Transverse colon (tissue), 4 donors: ENCODE data around the gene SWT1. TPM values are rescaled to one million over a fixed set of nuclear protein-coding genes. Genes with fewer than 3 reads are reported as not detected.
A peak's percentile ranks its signal among the peaks of the same experiment; 100 is the strongest.
"Not testable (repeated sequence)": the region's sequence is repeated elsewhere in the genome, so short reads cannot be mapped to it uniquely, and the experiment has no call there.

ENCODE experiments used
- DNase-seq: peaks from one replicate; pipeline ENCODE4 v3.0.0-alpha.2; 2019
- H3K27ac ChIP-seq, 4 donors: fragments of 200-600 bp; sonication (generic); 2 replicates each; pipeline ENCODE4 v1.5.1; 2016 to 2018; ENCODE audit warnings: inconsistent platforms in 4 of 4
- H3K27me3 ChIP-seq: fragments of 200-600 bp; sonication (generic); 2 replicates; pipeline ENCODE4 v1.5.1; 2017; ENCODE audit warnings: inconsistent platforms
- H3K36me3 ChIP-seq, 4 donors: fragments of 200-600 bp; sonication (generic); 2 replicates each; pipeline ENCODE4 v1.5.1; 2017 to 2019; ENCODE audit warnings: inconsistent platforms in 4 of 4
- H3K4me1 ChIP-seq, 4 donors: fragments of 200-600 bp; sonication (generic); 2 replicates each; pipeline ENCODE4 v1.5.1; 2017 to 2020; ENCODE audit warnings: inconsistent platforms in 4 of 4
- H3K4me3 ChIP-seq, 4 donors: fragments of 200-600 bp; sonication (generic); 1 replicate in 1 of 4; 2 replicates in 3 of 4; pipeline versions ENCODE4 v1.5.1 to v1.6.1; 2017 to 2019; ENCODE audit warnings: inconsistent platforms in 4 of 4
- H3K9me3 ChIP-seq, 2 donors: fragments of 200-600 bp; sonication (generic); 2 replicates each; pipeline ENCODE4 v1.5.1; 2017 to 2019; ENCODE audit warnings: inconsistent platforms in 2 of 2
- EP300 ChIP-seq: sonication (generic); formaldehyde crosslinking; IDR thresholded peaks from one replicate; pipeline ENCODE4 v1.6.1; 2017; ENCODE audit warnings: antibody characterized with exemption, low read depth
- POLR2A ChIP-seq: fragments of 450-650 bp; IDR thresholded peaks from one replicate; pipeline ENCODE4 v1.6.1; 2016; ENCODE audit warnings: antibody characterized with exemption, mild to moderate bottlenecking, moderate library complexity
- POLR2AphosphoS5 ChIP-seq, 3 donors: sonication (generic); formaldehyde crosslinking; IDR thresholded peaks; one replicate each; pipeline ENCODE4 v1.6.1; 2016; ENCODE audit warnings: antibody characterized with exemption in 3 of 3
- WGBS, 2 donors: methylation state at CpG; one replicate each; pipeline ENCODE4 v1.1.5; 2018; ENCODE audit warnings: low coverage in 1 of 2; 5-methylcytosine and 5-hydroxymethylcytosine counted together
- in situ Hi-C, 4 donors: fragments of 200-750 bp; cut with MboI; loops; one replicate each; pipeline versions ENCODE4 v1.15.0 to v1.15.1; 2017; ENCODE audit warnings: low sequenced_read_pairs in 3 of 4, low pct_ligation_motif_present in 1 of 4, low pct_unique_long_range_greater_than_20kb in 1 of 4
- intact Hi-C: fragments of 100-400 bp; cut with DNase I; formaldehyde crosslinking; loops from one replicate; pipeline ENCODE4 v1.15.1; 2023; ENCODE audit warnings: low total_unique reads
- total RNA-seq, 4 donors: library from RNA; depleted of rRNA; stranded (reverse); fragments of >200 nt; gene quantifications; one replicate each; pipeline ENCODE4 v1.1.0, GENCODE V29; 2016
- TF ChIP-seq, protein P1 (sequence below), 5 experiments: fragments of 200-600 bp in 3 of 5; fragments of 450-650 bp in 2 of 5; sonication (generic) in 3 of 5; IDR thresholded peaks; 1 replicate in 2 of 5; 2 replicates in 3 of 5; pipeline ENCODE4 v1.5.1; 2016 to 2017; ENCODE audit warnings: antibody characterized with exemption in 5 of 5, inconsistent platforms in 3 of 5, mild to moderate bottlenecking in 2 of 5, moderate library complexity in 1 of 5

Gene SWT1
- total RNA-seq, 4 donors from 2014 or later, result 2.8 to 12.3 (median 10.1) TPM

GRCh38 chr1:185170291-185170848 is 13.4 kb downstream of the SWT1 start:
- Histone ChIP-seq H3K27me3 (no peaks in the 10 kb centered on the region), H3K4me3 (no peak overlapping the region), H3K36me3 (peaks cover 0 to 11% (median 2%) of the 10 kb centered on the region in 4 donors), H3K9me3 (no peaks in the 10 kb centered on the region), H3K27ac (no peak overlapping the region), H3K4me1 (no peaks in the 10 kb centered on the region)
- 25 to 30% methylated on average over 2 to 5 of the region's 5 CpGs for WGBS, 2 donors
- TF ChIP-seq, protein P1, sequence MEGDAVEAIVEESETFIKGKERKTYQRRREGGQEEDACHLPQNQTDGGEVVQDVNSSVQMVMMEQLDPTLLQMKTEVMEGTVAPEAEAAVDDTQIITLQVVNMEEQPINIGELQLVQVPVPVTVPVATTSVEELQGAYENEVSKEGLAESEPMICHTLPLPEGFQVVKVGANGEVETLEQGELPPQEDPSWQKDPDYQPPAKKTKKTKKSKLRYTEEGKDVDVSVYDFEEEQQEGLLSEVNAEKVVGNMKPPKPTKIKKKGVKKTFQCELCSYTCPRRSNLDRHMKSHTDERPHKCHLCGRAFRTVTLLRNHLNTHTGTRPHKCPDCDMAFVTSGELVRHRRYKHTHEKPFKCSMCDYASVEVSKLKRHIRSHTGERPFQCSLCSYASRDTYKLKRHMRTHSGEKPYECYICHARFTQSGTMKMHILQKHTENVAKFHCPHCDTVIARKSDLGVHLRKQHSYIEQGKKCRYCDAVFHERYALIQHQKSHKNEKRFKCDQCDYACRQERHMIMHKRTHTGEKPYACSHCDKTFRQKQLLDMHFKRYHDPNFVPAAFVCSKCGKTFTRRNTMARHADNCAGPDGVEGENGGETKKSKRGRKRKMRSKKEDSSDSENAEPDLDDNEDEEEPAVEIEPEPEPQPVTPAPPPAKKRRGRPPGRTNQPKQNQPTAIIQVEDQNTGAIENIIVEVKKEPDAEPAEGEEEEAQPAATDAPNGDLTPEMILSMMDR (IDR thresholded peaks at IDR 0.05), result peak; percentile 44 to 53 (median 51)
- no peak for TF ChIP-seq POLR2AphosphoS5 (IDR thresholded peaks at IDR 0.05)
- in situ Hi-C loops, result loop anchor here (25.0 kb wide), 2 partner anchors 358 to 383 kb away; no protein-coding TSS in a partner anchor
- intact Hi-C loops, result loop anchor here (10.0 kb wide), 1 partner anchor 366 kb away; no protein-coding TSS in a partner anchor
- DNase-seq, result no peak

DNA sequence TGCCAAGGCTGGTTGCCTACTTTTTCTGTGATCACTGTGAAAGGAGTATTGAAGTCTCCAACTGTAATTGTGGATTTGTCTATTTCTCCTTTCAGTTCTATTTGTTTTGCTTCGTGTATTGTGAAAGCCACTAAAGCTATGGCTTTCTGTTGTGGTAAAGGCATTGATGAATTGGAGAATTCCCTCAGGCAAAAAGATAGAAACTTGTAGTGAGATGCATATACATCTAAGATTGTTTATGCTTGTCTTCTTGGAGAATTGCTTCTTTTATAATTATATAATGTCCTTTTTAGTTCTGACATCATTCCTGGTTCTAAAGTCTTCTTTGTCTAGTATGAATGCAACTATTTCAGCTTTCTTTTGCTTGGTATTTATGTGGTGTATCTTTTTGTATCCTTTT is 36.8 kb downstream of the SWT1 start:
- H3K9me3 ChIP-seq, result peaks cover 0 to 3% of the 10 kb centered on the region in 2 donors
- H3K27me3 ChIP-seq, result no peaks in the 10 kb centered on the region
- no peak overlapping the region for H3K4me3 ChIP-seq
- no peak for DNase-seq
- in situ Hi-C loops, result no loop called here
- WGBS, 2 donors, result 79 to 100% methylated on average over 1 of the region's 1 CpG
- H3K27ac ChIP-seq, result no peak overlapping the region
- peaks cover 0 to 7% (median 0%) of the 10 kb centered on the region in 4 donors for H3K36me3 ChIP-seq
- no peaks in the 10 kb centered on the region for H3K4me1 ChIP-seq
- intact Hi-C loops, result no loop called here
- TF ChIP-seq, protein P1 (IDR thresholded peaks at IDR 0.05), result no peak
- TF ChIP-seq POLR2AphosphoS5 (IDR thresholded peaks at IDR 0.05) (no peak), POLR2A (no peak), EP300 (no peak)

DNA sequence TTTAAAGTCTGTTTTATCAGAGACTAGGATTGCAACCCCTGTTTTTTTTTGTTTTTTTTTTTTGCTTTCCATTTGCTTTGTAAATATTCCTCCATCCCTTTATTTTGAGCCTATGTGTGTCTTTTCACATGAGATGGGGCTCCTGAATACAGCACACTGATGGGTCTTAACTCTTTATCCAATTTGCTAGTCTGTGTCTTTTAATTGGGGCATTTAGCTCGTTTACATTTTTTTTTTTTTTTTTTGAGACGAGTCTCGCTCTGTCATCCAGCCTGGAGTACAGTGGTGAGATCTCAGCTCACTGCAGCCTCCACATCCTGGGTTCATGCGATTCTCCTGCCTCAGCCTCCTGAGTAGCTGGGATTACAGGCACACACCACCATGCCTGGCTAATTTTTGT is 41.7 kb downstream of the SWT1 start:
- intact Hi-C loops, in situ Hi-C loops, H3K4me3 ChIP-seq, H3K27me3 ChIP-seq, H3K9me3 ChIP-seq, H3K4me1 ChIP-seq, DNase-seq, H3K27ac ChIP-seq, H3K36me3 ChIP-seq: not testable (repeated sequence)
- WGBS, 2 donors, result 96 to 97% methylated on average over 4 of the region's 4 CpGs

DNA sequence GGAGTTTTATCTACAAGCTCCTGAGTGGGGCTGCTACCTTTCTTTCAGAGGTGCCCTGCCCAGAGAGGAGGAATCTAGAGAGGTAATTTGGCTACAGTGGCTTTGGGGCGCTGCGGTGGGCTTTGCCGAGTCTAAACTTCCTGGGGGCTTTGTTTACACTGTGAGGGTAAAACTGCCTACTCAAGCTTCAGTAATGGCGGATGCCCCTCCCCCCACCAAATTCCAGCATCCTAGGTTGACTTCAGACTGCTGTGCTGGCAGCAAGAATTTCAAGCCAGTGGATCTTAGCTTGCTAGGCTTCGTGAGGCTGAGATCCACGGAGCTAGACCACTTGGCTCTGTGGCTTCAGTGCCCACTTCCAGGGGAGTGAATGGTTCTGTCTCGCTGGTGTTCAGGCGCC is 43.9 kb downstream of the SWT1 start:
- intact Hi-C loops, result no loop called here
- in situ Hi-C loops, result no loop called here
- Histone ChIP-seq H3K4me1 (no peaks in the 10 kb centered on the region), H3K27me3 (no peaks in the 10 kb centered on the region), H3K36me3 (no peaks in the 10 kb centered on the region), H3K27ac (no peak overlapping the region), H3K4me3 (no peak overlapping the region), H3K9me3 (peaks cover 0 to 3% of the 10 kb centered on the region in 2 donors)
- TF ChIP-seq EP300 (no peak), POLR2AphosphoS5 (IDR thresholded peaks at IDR 0.05) (no peak), POLR2A (no peak)
- TF ChIP-seq, protein P1 (IDR thresholded peaks at IDR 0.05), result no peak
- DNase-seq, result no peak
- WGBS, 2 donors, result 94% methylated on average over 8 of the region's 8 CpGs; no CpG with 5 or more reads in 1 of the 2 donors

DNA sequence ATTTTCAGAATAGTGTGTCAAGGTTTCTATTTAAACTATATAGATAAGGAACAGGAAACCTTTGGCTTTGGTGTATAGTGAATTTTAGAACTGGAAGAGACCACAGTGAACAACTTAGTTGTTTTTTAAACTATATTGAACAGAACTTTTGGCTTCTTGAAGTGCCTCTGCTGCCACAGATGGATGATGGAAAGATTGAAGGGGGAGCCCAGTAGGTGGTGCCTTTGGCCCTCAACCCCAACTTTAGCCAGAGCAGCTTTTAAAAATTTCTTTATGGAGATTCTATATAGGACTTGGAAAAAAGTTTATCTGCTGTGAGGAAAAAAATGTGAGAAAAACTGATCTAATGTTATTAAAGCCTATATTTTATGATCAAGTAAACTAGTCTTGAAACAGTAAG is 50.2 kb downstream of the SWT1 start:
- intact Hi-C loops (no loop called here), in situ Hi-C loops (no loop called here)
- TF ChIP-seq POLR2AphosphoS5 (IDR thresholded peaks at IDR 0.05) (no peak), EP300 (no peak), POLR2A (no peak)
- TF ChIP-seq, protein P1 (IDR thresholded peaks at IDR 0.05), result no peak
- no peaks in the 10 kb centered on the region for H3K9me3 ChIP-seq
- H3K27me3 ChIP-seq, result no peaks in the 10 kb centered on the region
- peaks cover 0 to 9% (median 0%) of the 10 kb centered on the region in 4 donors for H3K36me3 ChIP-seq
- no peaks in the 10 kb centered on the region for H3K4me1 ChIP-seq
- H3K27ac ChIP-seq, result no peak overlapping the region
- DNase-seq, result no peak
- no peak overlapping the region for H3K4me3 ChIP-seq
